ENCODE results near the gene OR5AL1.

- TF ChIP-seq CEBPG (CRISPR knock-in tag; IDR thresholded peaks at IDR 0.05) (no peak), CEBPG (tag; conservative IDR thresholded peaks at IDR 0.05 in 1 of 2, IDR thresholded peaks at IDR 0.05 in 1 of 2) (no peak), SMAD4 (CRISPR knock-in tag; conservative IDR thresholded peaks at IDR 0.05) (no peak), NFXL1 (CRISPR knock-in tag; IDR thresholded peaks at IDR 0.05) (no peak), TRIM24 (IDR thresholded peaks at IDR 0.05) (no peak), HIVEP1 (CRISPR knock-in tag; IDR thresholded peaks at IDR 0.05) (no peak), ZNF431 (CRISPR knock-in tag; IDR thresholded peaks at IDR 0.05) (no peak), CHD4 (IDR thresholded peaks at IDR 0.05; ENCODE audit: insufficient read depth, insufficient replicate concordance, low read depth, low read length, poor library complexity, severe bottlenecking) (no peak), THAP12 (CRISPR knock-in tag; IDR thresholded peaks at IDR 0.05) (no peak), SMARCA4 (IDR thresholded peaks at IDR 0.05) (no peak)
Measured at GRCh38 chr11:56457076-56457475, 44.6 kb downstream of the OR5AL1 start.

Data from K562 (cell line).